ENCODE measurements around the gene NHERF2. TPM values are rescaled to one million over a fixed set of nuclear protein-coding genes. Genes with fewer than 3 reads are reported as not detected.

The NHERF2 gene
- total and polyA plus RNA-seq, 2 of the 4 experiments (the other 2 are of a cell fraction) = 18.6 to 77.8 TPM

GRCh38 chr16:2058872-2059271 is 32.2 kb downstream of the NHERF2 start:
- Histone ChIP-seq H2AFZ (replicated peaks; ENCODE audit: low read length, poor library complexity) (no peak overlapping the region), H3K56ac (ENCODE audit: extremely low read depth, insufficient read depth, low read length) (no peak overlapping the region), H2AK9ac (replicated peaks; ENCODE audit: low read depth, low read length, poor library complexity) (no peak overlapping the region), H3K4ac (ENCODE audit: low read depth, low read length) (no peak overlapping the region), H3K27ac (ENCODE audit: insufficient read depth, low read length) (no peak overlapping the region), H2BK15ac (ENCODE audit: low read depth, low read length) (no peak overlapping the region), H3K14ac (replicated peaks; ENCODE audit: low read depth, low read length) (no peak overlapping the region), H3K4me1 (ENCODE audit: control insufficient read depth, insufficient read depth, low read length) (no peaks in the 10 kb centered on the region), H4K8ac (ENCODE audit: low read depth in 2 of 2, low read length in 2 of 2) (no peak overlapping the region), H4K20me1 (ENCODE audit: insufficient read depth, low read length) (no peaks in the 10 kb centered on the region; the same call in 1 of the 2 replicates), H3K79me1 (ENCODE audit: low read depth in 1 of 2, low read length in 2 of 2) (peaks cover 0 to 18% of the 10 kb centered on the region in 2 experiments; a peak in 1 of 4 replicates), H3K18ac (ENCODE audit: low read depth, low read length) (no peak overlapping the region), H3K9me3 (ENCODE audit: control insufficient read depth, insufficient read depth, low read length) (no peaks in the 10 kb centered on the region), H2BK20ac (ENCODE audit: low read depth, low read length) (no peak overlapping the region), H3K9ac (ENCODE audit: low read depth, low read length) (no peak overlapping the region), H3K36me3 (ENCODE audit: control insufficient read depth, insufficient read depth, low read length) (peaks cover 63% of the 10 kb centered on the region), H3K4me2 (ENCODE audit: low read depth, low read length) (no peak overlapping the region), H3K27me3 (ENCODE audit: control insufficient read depth, insufficient read depth, low read length) (no peaks in the 10 kb centered on the region), H3K23ac (ENCODE audit: low read depth, low read length) (no peak overlapping the region), H2AK5ac (ENCODE audit: low read depth, low read length) (no peak overlapping the region), H3K9me1 (ENCODE audit: insufficient read depth, low read length) (no peaks in the 10 kb centered on the region), H3K4me3 (ENCODE audit: insufficient read depth, low read depth, low read length) (no peak overlapping the region), H2BK120ac (ENCODE audit: low read depth, low read length) (no peak overlapping the region), H2BK5ac (ENCODE audit: low read depth, low read length, poor library complexity, severe bottlenecking) (no peak overlapping the region), H4K5ac (ENCODE audit: low read depth, low read length) (no peak overlapping the region), H4K91ac (ENCODE audit: insufficient read depth, low read depth, low read length) (no peak overlapping the region)
- in situ Hi-C loops (cut with MboI; ENCODE audit: low sequenced_read_pairs) (no loop called here), intact Hi-C loops (cut with micrococcal nuclease) (no loop called here), dilution Hi-C loops (cut with HindIII; ENCODE audit: low sequenced_read_pairs, unreplicated experiment) (no loop called here)
- ChIA-PET POLR2A (ENCODE audit: unreplicated experiment) (no interaction called here), CTCF (no interaction called here)
- no CpG with 5 or more reads among the region's 10 CpGs for WGBS, 2 experiments (ENCODE audit: extremely low coverage in 2 of 2, insufficient read length in 1 of 2)
- no TSS peak for BruUV-seq (replicated peaks)
- TF ChIP-seq POLR2A (IDR thresholded peaks at IDR 0.05; ENCODE audit: low read depth, low read length) (no peak), NFE2L2 (IDR thresholded peaks at IDR 0.05; ENCODE audit: low read depth, low read length) (no peak), RAD21 (IDR thresholded peaks at IDR 0.05; ENCODE audit: low read length) (no peak), SMC3 (IDR thresholded peaks at IDR 0.05; ENCODE audit: low read depth, low read length) (no peak), CEBPB (IDR thresholded peaks at IDR 0.05; ENCODE audit: low read depth, low read length) (no peak), ELK1 (IDR thresholded peaks at IDR 0.05; ENCODE audit: borderline replicate concordance, low read depth, low read length) (no peak), BHLHE40 (IDR thresholded peaks at IDR 0.05; ENCODE audit: low read depth, low read length) (no peak), CHD1 (IDR thresholded peaks at IDR 0.05; ENCODE audit: low read depth, low read length) (no peak), MAZ (IDR thresholded peaks at IDR 0.05; ENCODE audit: borderline replicate concordance, low read depth, low read length) (no peak), CTCF (conservative IDR thresholded peaks at IDR 0.05; ENCODE audit: low read depth, low read length) (no peak)
- DNase-seq (no peak), ATAC-seq (ENCODE audit: low read depth) (no peak)
